ENCODE measurements around the gene IRF2BP1.

DNA sequence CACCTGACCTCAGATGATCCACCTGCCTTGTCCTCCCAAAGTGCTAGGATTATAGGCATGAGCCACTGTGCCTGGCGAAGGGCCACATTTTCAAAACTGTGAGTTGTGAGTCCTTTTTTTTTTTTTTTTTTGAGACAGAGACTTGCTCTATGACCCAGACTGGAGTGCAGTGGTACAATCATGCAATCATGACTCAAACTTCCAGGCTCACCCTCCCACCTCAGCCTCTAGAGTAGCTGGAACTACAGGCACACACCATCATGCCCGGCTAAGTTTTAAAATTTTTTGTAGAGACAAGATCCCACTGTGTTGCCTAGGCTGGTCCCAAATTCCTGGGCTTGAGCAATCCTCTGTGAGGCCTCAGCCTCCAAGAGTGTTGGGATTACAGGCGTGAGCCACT, 20.3 kb upstream of the IRF2BP1 start:
- TF ChIP-seq POLR2A (IDR thresholded peaks at IDR 0.05; ENCODE audit: low read length) = no peak
- TF ChIP-seq GATA1 (IDR thresholded peaks at IDR 0.05; ENCODE audit: low read depth, low read length) = no peak

All from erythroblast (primary cell).